Endodermal cell (in vitro differentiated cells): Measurements from ENCODE around the gene GPR15LG. TPM values are rescaled to one million over a fixed set of nuclear protein-coding genes. Genes with fewer than 3 reads are reported as not detected.

ENCODE experiments used
- DNase-seq: peaks from one replicate; pipeline ENCODE4 v3.0.0-alpha.2; 2017
- H3K27ac ChIP-seq: 2 replicates; pipeline ENCODE4 v1.5.1; 2013; ENCODE audit warnings: mild to moderate bottlenecking, low read depth, low read length, moderate library complexity
- H3K27me3 ChIP-seq: 2 replicates; pipeline ENCODE4 v1.6.1; 2013; ENCODE audit warnings: mild to moderate bottlenecking, low read length, moderate library complexity; ENCODE audit not compliant: insufficient read depth, control insufficient read depth, poor library complexity, severe bottlenecking
- H3K36me3 ChIP-seq: 2 replicates; pipeline ENCODE4 v1.7.0; 2013; ENCODE audit warnings: mild to moderate bottlenecking, low read length, moderate library complexity; ENCODE audit not compliant: control insufficient read depth, insufficient read depth
- H3K4me1 ChIP-seq: one replicate; pipeline ENCODE4 v1.7.0; 2013; ENCODE audit warnings: low read length; ENCODE audit not compliant: control insufficient read depth, insufficient read depth
- H3K4me3 ChIP-seq: 2 replicates; pipeline ENCODE4 v1.5.1; 2013; ENCODE audit warnings: mild to moderate bottlenecking, low read length, moderate library complexity
- H3K9ac ChIP-seq: 2 replicates; pipeline ENCODE4 v1.6.1; 2013; ENCODE audit warnings: mild to moderate bottlenecking, low read length, moderate library complexity; ENCODE audit not compliant: poor library complexity, severe bottlenecking; ENCODE audit errors: extremely low read depth
- H3K9me3 ChIP-seq: 2 replicates; pipeline ENCODE4 v1.6.1; 2013; ENCODE audit warnings: mild to moderate bottlenecking, low read length, moderate library complexity; ENCODE audit not compliant: control insufficient read depth
- H3K27ac Mint-ChIP-seq: 2 replicates; pipeline ENCODE4 v1.8.0; 2020; ENCODE audit warnings: mixed read lengths
- H3K27me3 Mint-ChIP-seq: 2 replicates; pipeline ENCODE4 v1.8.0; 2021; ENCODE audit warnings: mild to moderate bottlenecking, mixed read lengths; ENCODE audit not compliant: insufficient read depth
- H3K36me3 Mint-ChIP-seq: 2 replicates; pipeline ENCODE4 v1.8.0; 2020; ENCODE audit warnings: low read depth, mixed read lengths
- H3K4me1 Mint-ChIP-seq: 2 replicates; pipeline ENCODE4 v1.8.0; 2020; ENCODE audit warnings: mixed read lengths
- H3K4me3 Mint-ChIP-seq: 2 replicates; pipeline ENCODE4 v1.8.0; 2020; ENCODE audit warnings: mild to moderate bottlenecking, moderate library complexity, mixed read lengths
- H3K9me3 Mint-ChIP-seq: 2 replicates; pipeline ENCODE4 v1.8.0; 2020; ENCODE audit warnings: mild to moderate bottlenecking, mixed read lengths
- CTCF ChIP-seq: fragments of 200-600 bp; sonication (generic); conservative IDR thresholded peaks from 2 replicates; pipeline ENCODE4 v1.5.0; 2021; ENCODE audit warnings: antibody characterized with exemption, mild to moderate bottlenecking
- WGBS, 2 experiments: methylation state at CpG; one replicate each; pipeline versions ENCODE4 v1.1.5 to v1.1.7; 2013; ENCODE audit warnings: missing lambda C conversion rate in 2 of 2, mixed read lengths in 1 of 2; ENCODE audit not compliant: insufficient coverage in 1 of 2, insufficient read length in 1 of 2; 5-methylcytosine and 5-hydroxymethylcytosine counted together
- total RNA-seq, 2 donors: library from RNA; stranded (reverse); fragmentation: NEBNext Ultra II Directional in 1 of 2; extraction: Animal tissue kit (Norgen Biotek cat#: 25700) in 1 of 2; gene quantifications; 2 replicates in 1 of 2; 3 replicates in 1 of 2; pipeline ENCODE4 v1.2.1, GENCODE V29; 2021

GPR15LG gene
- total RNA-seq, 2 donors from 2014 or later = not detected

- no peak for TF ChIP-seq CTCF
- Mint-ChIP-seq H3K4me3 (no peak within 1 kb of the TSS), H3K36me3 (no peaks in the 10 kb centered on the region), H3K27me3 (peaks cover 30% of the 10 kb centered on the region), H3K9me3 (no peaks in the 10 kb centered on the region), H3K4me1 (no peaks in the 10 kb centered on the region), H3K27ac (no peak within 1 kb of the TSS)
- DNase-seq = no peak
- Histone ChIP-seq H3K27me3 (peaks cover 59% of the 10 kb centered on the region), H3K27ac (no peak within 1 kb of the TSS), H3K9ac (no peak within 1 kb of the TSS), H3K4me3 (no peak within 1 kb of the TSS), H3K36me3 (no peaks in the 10 kb centered on the region), H3K4me1 (no peaks in the 10 kb centered on the region), H3K9me3 (no peaks in the 10 kb centered on the region)
- 74 to 84% methylated on average over 5 to 6 of the region's 6 CpGs for WGBS, 2 experiments
Observed at GRCh38 chr10:84225427-84226173, 52.0 kb downstream of the GPR15LG start, which contains the start of gene LRIT2. TSS of gene LRIT2 (minus strand) at chr10:84225544. CDS start at chr10:84225520, 24 bp downstream.

GRCh38 chr10:84226616-84227015, 53.0 kb downstream of the GPR15LG start:
- 88 to 91% methylated on average over 2 to 3 of the region's 3 CpGs for WGBS, 2 experiments

GRCh38 chr10:84227810-84228209, 54.2 kb downstream of the GPR15LG start:
- no peak for DNase-seq
- no peak for TF ChIP-seq CTCF
- Mint-ChIP-seq H3K4me1 (no peaks in the 10 kb centered on the region), H3K27ac (no peak overlapping the region), H3K36me3 (no peaks in the 10 kb centered on the region), H3K9me3 (no peaks in the 10 kb centered on the region), H3K4me3 (no peak overlapping the region), H3K27me3 (peaks cover 31% of the 10 kb centered on the region)
- Histone ChIP-seq H3K4me1 (no peaks in the 10 kb centered on the region), H3K4me3 (no peak overlapping the region), H3K9me3 (no peaks in the 10 kb centered on the region), H3K27ac (no peak overlapping the region), H3K9ac (no peak overlapping the region), H3K27me3 (peaks cover 44% of the 10 kb centered on the region), H3K36me3 (no peaks in the 10 kb centered on the region)
- 66 to 76% methylated on average over 4 of the region's 4 CpGs for WGBS, 2 experiments

More at GRCh38 chr10:84226616-84227015, 53.0 kb downstream of the GPR15LG start:
- Histone ChIP-seq H3K27ac (no peak overlapping the region), H3K36me3 (no peaks in the 10 kb centered on the region), H3K4me3 (no peak overlapping the region), H3K27me3 (peaks cover 55% of the 10 kb centered on the region), H3K9me3 (no peaks in the 10 kb centered on the region), H3K9ac (no peak overlapping the region), H3K4me1 (no peaks in the 10 kb centered on the region)
- Mint-ChIP-seq H3K36me3 (no peaks in the 10 kb centered on the region), H3K4me3 (no peak overlapping the region), H3K27ac (no peak overlapping the region), H3K27me3 (peaks cover 30% of the 10 kb centered on the region), H3K4me1 (no peaks in the 10 kb centered on the region), H3K9me3 (no peaks in the 10 kb centered on the region)
- no peak for TF ChIP-seq CTCF
- DNase-seq = no peak
